Measurements from ENCODE around the gene H6PD.

H6PD gene

GRCh38 chr1:9243066-9243739 lies 8.6 kb downstream of the H6PD start:
- no peak overlapping the region for H3K4me2 ChIP-seq (ENCODE audit: low read depth, low read length, poor library complexity, severe bottlenecking)
- no peak overlapping the region for H3K9ac ChIP-seq (ENCODE audit: low read length)
- H3K4me3 ChIP-seq (ENCODE audit: insufficient read depth, low read length, poor library complexity, severe bottlenecking) = no peak overlapping the region
- no peaks in the 10 kb centered on the region for H3K79me2 ChIP-seq (ENCODE audit: insufficient read depth, low read length)
- no peaks in the 10 kb centered on the region for H3K9me2 ChIP-seq (replicated peaks; ENCODE audit: insufficient read depth, low read length)
- no peak overlapping the region for H3K27ac ChIP-seq (ENCODE audit: low read depth, low read length)
- no peak for TF ChIP-seq EZH2phosphoT487 (conservative IDR thresholded peaks at IDR 0.05; ENCODE audit: low read length)
- TF ChIP-seq CTCF (IDR thresholded peaks at IDR 0.05; ENCODE audit: insufficient read depth, low read length, poor library complexity, severe bottlenecking) = no peak
- H3K9me3 ChIP-seq (ENCODE audit: insufficient read depth, low read length) = no peaks in the 10 kb centered on the region
- H4K20me1 ChIP-seq (ENCODE audit: low read depth, low read length) = no peaks in the 10 kb centered on the region
- H3F3A ChIP-seq (ENCODE audit: insufficient read depth) = no peaks in the 10 kb centered on the region
- H3K36me3 ChIP-seq (ENCODE audit: low read length) = no peaks in the 10 kb centered on the region
- no peak overlapping the region for H2AFZ ChIP-seq (ENCODE audit: low read depth, low read length, severe bottlenecking)
- H3K27me3 ChIP-seq (ENCODE audit: low read length) = no peaks in the 10 kb centered on the region

- Histone ChIP-seq H3K9ac (ENCODE audit: low read length) (no peak overlapping the region), H3K4me3 (ENCODE audit: insufficient read depth, low read length, poor library complexity, severe bottlenecking) (no peak overlapping the region)
- no peak for TF ChIP-seq EZH2phosphoT487 (conservative IDR thresholded peaks at IDR 0.05; ENCODE audit: low read length)
- no peak for TF ChIP-seq CTCF (IDR thresholded peaks at IDR 0.05; ENCODE audit: insufficient read depth, low read length, poor library complexity, severe bottlenecking)
Observed at GRCh38 chr1:9244501-9245229, 10.1 kb downstream of the H6PD start.

GRCh38 chr1:9245230-9245619 lies 10.7 kb downstream of the H6PD start:
- no peak for TF ChIP-seq EZH2phosphoT487 (conservative IDR thresholded peaks at IDR 0.05; ENCODE audit: low read length)
- TF ChIP-seq CTCF (IDR thresholded peaks at IDR 0.05; ENCODE audit: insufficient read depth, low read length, poor library complexity, severe bottlenecking) = no peak
- H3F3A ChIP-seq (ENCODE audit: insufficient read depth) = no peaks in the 10 kb centered on the region
- no peaks in the 10 kb centered on the region for H3K36me3 ChIP-seq (ENCODE audit: low read length)
- H3K9ac ChIP-seq (ENCODE audit: low read length) = no peak overlapping the region
- H3K9me2 ChIP-seq (replicated peaks; ENCODE audit: insufficient read depth, low read length) = no peaks in the 10 kb centered on the region
- H3K4me2 ChIP-seq (ENCODE audit: low read depth, low read length, poor library complexity, severe bottlenecking) = no peak overlapping the region
- H3K9me3 ChIP-seq (ENCODE audit: insufficient read depth, low read length) = no peaks in the 10 kb centered on the region
- H3K4me3 ChIP-seq (ENCODE audit: insufficient read depth, low read length, poor library complexity, severe bottlenecking) = no peak overlapping the region
- H3K27ac ChIP-seq (ENCODE audit: low read depth, low read length) = no peak overlapping the region
- H3K27me3 ChIP-seq (ENCODE audit: low read length) = no peaks in the 10 kb centered on the region
- no peaks in the 10 kb centered on the region for H3K79me2 ChIP-seq (ENCODE audit: insufficient read depth, low read length)
- H2AFZ ChIP-seq (ENCODE audit: low read depth, low read length, severe bottlenecking) = no peak overlapping the region
- no peaks in the 10 kb centered on the region for H4K20me1 ChIP-seq (ENCODE audit: low read depth, low read length)

More at GRCh38 chr1:9244501-9245229, 10.1 kb downstream of the H6PD start:
- Histone ChIP-seq H4K20me1 (ENCODE audit: low read depth, low read length) (no peaks in the 10 kb centered on the region), H3K36me3 (ENCODE audit: low read length) (no peaks in the 10 kb centered on the region), H3F3A (ENCODE audit: insufficient read depth) (no peaks in the 10 kb centered on the region), H2AFZ (ENCODE audit: low read depth, low read length, severe bottlenecking) (no peak overlapping the region), H3K9me2 (replicated peaks; ENCODE audit: insufficient read depth, low read length) (no peaks in the 10 kb centered on the region), H3K79me2 (ENCODE audit: insufficient read depth, low read length) (no peaks in the 10 kb centered on the region), H3K4me2 (ENCODE audit: low read depth, low read length, poor library complexity, severe bottlenecking) (no peak overlapping the region), H3K27me3 (ENCODE audit: low read length) (no peaks in the 10 kb centered on the region), H3K9me3 (ENCODE audit: insufficient read depth, low read length) (no peaks in the 10 kb centered on the region), H3K27ac (ENCODE audit: low read depth, low read length) (no peak overlapping the region)
